NCI-H748 treated with DMSO at 0.1 percent for 48 hours (cell line): ENCODE data around the gene ACTL7A.
"Not testable (repeated sequence)": the region's sequence is repeated elsewhere in the genome, so short reads cannot be mapped to it uniquely, and the experiment has no call there.

ENCODE experiments used
- DNase-seq: peaks from one replicate; lab custom pipeline; 2025; lab: John Stamatoyannopoulos, UW

The ACTL7A gene

GRCh38 chr9:108880738-108881316 lies 18.8 kb downstream of the ACTL7A start:
- DNase-seq, result no peak

GRCh38 chr9:108882052-108882888 lies 20.2 kb downstream of the ACTL7A start:
- no peak for DNase-seq

DNA sequence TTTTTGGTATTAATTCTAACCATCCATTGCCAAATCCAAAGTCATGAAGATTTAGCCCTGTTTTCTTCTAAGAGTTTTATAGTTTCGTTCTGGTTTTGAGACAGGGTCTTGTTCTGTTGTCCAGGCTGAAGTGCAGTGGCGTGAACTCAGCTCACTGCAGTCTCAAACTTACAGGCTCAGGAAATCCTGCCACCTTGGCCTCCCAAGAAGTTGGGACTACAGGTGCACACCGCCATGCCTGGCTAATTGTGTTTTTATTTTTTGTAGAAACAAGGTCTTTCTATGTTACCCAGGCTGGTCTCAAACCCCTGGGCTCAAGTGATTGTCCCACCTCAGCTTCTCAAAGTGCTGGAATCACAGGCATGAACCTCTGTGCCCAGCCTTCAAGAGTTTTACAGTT lies 21.0 kb downstream of the ACTL7A start:
- no peak for DNase-seq

- DNase-seq, result no peak
Measured at GRCh38 chr9:108884701-108885100, 22.6 kb downstream of the ACTL7A start.

DNA sequence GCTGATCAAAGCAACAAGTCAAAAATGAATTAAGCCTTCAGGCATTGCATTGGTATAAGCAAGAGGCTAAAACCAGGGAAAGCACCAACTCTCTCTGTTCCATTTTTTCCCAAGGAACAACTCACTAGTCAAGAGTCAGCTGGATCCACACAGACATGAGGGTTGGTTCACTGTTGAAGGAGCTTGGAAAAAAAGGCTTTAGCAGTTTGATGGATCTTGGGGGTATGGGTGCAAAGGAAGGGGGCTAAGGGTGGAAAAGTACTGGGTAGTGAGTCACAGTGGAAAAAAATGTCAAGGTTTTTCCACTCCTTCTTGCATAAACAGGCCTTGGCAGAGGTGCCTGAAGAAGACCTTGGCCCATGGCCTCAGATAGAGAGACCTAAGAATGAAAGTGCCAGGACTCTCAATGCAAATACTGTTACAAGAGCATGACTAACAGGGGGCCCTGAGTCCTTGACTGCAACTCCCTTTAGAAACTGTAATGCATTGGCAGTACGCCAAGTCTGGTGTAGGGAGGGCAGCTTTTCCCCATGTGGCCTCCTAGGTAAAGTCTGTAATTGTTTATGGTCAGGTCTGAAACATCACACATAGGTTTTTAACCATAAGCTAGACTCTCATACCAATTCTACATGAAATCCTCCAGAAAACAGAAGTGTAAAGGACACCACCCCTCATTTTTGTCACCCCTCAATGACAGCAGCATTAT lies 23.7 kb downstream of the ACTL7A start:
- peak; percentile 86 for DNase-seq

GRCh38 chr9:108886594-108887271 lies 24.7 kb downstream of the ACTL7A start:
- not testable (repeated sequence) for DNase-seq

- peak; percentile 9 for DNase-seq
Measured at GRCh38 chr9:108889649-108890067, 27.6 kb downstream of the ACTL7A start.

- no peak for DNase-seq
Measured at GRCh38 chr9:108894225-108894997, 32.3 kb downstream of the ACTL7A start.

GRCh38 chr9:108897324-108898096 lies 35.4 kb downstream of the ACTL7A start:
- DNase-seq, result no peak

DNA sequence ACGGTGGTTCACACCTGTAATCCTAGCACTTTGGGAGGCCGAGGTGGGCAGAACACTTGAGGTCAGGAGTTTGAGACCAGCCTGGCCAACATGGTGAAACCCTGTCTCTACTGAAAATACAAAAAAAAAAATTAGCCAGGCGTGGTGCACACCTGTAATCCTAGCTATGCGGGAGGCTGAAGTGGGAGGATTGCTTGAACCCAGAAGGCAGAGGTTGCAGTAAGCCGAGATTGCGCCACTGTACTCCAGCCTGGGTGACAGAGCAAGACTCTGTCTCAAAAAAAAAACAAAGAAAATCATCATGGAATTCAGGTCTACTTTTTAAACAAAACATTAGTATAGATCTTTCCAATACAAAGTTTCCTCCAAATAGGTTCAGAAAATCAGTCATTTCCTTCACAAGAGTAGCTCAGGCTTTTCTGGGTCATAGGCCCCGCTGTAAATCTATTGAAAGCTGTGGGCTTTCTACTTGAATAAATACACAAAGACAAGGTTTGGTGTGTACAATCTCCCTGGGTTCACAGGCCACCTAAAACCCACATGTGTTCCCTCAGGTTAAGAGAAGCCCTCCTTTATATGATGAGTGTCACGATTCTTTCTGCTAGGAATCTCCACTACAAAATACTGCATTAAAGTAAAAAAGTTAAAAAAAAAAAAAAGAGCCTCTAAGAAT lies 37.1 kb downstream of the ACTL7A start:
- DNase-seq, result not testable (repeated sequence)

- DNase-seq, result no peak
Measured at GRCh38 chr9:108900176-108900575, 38.1 kb downstream of the ACTL7A start.

DNA sequence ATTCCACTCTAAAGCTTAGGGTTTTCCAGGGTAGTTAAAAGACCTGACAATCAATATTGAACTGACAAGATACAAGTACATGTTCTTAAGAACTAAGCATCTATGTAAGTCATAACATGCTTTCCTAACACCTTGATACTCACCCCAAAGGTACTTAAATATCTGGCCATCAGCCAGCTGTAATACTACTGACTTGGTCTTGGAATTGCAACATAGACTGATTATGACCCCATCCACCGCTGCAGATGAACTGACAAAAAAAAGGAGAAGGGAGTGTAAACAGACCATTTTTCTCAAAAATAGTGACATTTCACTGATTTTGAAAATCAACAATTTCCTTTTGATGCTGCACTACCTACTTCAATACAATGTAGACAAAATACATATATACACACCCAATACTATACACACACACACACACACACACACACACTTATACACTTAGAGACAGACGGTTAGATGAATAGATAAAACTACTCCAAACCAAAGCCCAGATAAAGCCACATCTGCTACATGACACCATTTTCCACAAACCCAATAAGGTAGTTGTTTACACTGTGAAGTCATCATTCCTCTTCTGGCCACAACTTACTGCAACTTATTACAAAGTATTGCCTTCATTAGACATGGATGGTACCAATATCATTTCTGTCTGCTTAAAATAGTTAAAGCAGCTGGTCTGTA lies 41.5 kb downstream of the ACTL7A start:
- DNase-seq, result no peak

GRCh38 chr9:108904161-108904560 lies 42.1 kb downstream of the ACTL7A start:
- DNase-seq, result no peak

- DNase-seq, result no peak
Measured at GRCh38 chr9:108905494-108905893, 43.4 kb downstream of the ACTL7A start.

DNA sequence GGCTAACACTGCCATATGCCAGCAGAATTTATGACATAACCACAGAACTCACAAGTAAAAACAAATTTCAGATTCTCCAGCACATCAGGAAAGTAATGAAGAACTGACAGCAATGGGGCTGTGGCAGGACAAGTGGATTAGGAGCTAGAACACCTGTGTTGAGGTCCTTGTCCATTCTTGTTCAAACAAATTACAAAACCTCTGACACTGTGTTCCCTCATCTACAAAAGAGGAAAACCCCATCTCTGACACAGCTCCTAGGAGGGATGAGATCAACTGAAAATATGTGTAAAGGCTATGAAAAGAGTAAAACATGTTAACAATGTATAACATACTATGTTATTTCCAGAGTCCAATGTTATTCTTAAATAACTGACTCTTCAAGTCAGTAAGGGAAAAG lies 48.3 kb downstream of the ACTL7A start:
- no peak for DNase-seq

DNA sequence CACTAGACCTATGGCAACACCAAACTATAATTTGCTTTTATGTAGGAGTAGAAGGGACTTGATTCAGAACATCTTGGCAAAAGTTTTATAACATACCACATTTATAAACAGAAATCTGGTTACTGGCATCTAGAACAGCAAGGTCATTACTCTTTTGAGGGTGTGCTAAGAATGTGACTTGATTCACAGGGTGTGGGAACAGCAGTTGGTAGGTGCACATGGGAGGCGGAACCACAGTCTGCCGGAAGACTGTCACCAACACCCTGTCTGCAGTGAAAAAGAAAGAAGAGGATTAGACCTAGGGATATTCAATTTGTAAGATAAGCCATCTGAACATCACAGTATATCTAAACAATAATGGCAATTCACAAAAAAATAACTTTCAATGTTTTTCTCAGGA lies 48.8 kb downstream of the ACTL7A start:
- DNase-seq, result no peak

DNA sequence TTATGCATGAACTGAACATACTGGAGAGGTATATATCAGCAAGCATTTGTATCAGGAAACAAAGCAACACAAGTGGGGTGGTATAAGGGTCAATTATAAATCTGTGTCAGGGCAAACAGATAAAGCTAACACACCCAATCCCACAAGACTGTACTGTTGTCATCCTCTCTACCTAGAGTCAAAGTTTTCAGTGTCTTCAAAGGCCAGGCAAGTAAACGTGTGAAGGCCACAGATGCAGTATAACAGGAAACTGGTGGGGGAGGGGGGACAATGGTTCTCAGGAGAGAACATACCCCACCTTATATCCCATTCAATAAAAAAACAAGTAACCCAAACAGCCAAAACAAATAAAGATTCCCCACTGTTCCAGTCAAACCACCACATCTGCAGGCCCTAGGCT lies 49.8 kb downstream of the ACTL7A start:
- DNase-seq, result no peak
